ENCODE results near the gene RFTN1. TPM values are rescaled to one million over a fixed set of nuclear protein-coding genes. Genes with fewer than 3 reads are reported as not detected.

Gene RFTN1
- total and polyA plus RNA-seq, 9 of the 15 experiments (the other 6 are each of a cell fraction or from before 2014, with no cell fraction given): 0.08 to 0.51 (median 0.11) TPM; not detected in 6

GRCh38 chr3:16551342-16551976, 38.0 kb upstream of the RFTN1 start (continued):
- TF ChIP-seq ZNF407 (IDR thresholded peaks at IDR 0.05; ENCODE audit: low read depth): peak; percentile 62; the same call in 1 of the 2 replicates
- TF ChIP-seq RBM14 (IDR thresholded peaks at IDR 0.05; ENCODE audit: borderline replicate concordance, insufficient read depth, low read depth, low read length): no peak
- no peak for TF ChIP-seq ZNF23 (CRISPR knock-in tag; IDR thresholded peaks at IDR 0.05)
- TF ChIP-seq, protein P1, sequence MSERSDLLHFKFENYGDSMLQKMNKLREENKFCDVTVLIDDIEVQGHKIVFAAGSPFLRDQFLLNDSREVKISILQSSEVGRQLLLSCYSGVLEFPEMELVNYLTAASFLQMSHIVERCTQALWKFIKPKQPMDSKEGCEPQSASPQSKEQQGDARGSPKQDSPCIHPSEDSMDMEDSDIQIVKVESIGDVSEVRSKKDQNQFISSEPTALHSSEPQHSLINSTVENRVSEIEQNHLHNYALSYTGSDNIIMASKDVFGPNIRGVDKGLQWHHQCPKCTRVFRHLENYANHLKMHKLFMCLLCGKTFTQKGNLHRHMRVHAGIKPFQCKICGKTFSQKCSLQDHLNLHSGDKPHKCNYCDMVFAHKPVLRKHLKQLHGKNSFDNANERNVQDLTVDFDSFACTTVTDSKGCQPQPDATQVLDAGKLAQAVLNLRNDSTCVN (CRISPR knock-in tag; IDR thresholded peaks at IDR 0.05): 0 out of 2 replicates have a peak, but pooled peaks have one; percentile 57
- no peak for TF ChIP-seq IRF9 (tag; IDR thresholded peaks at IDR 0.05)
- no peak for TF ChIP-seq TBP (optimal IDR thresholded peaks at IDR 0.05; ENCODE audit: low read depth, low read length)
- TF ChIP-seq XRCC5 (IDR thresholded peaks at IDR 0.05; ENCODE audit: low read depth, low read length): no peak
- no peak for TF ChIP-seq CTCF (IDR thresholded peaks at IDR 0.05 in 2 of 3, conservative IDR thresholded peaks at IDR 0.05 in 1 of 3; ENCODE audit: insufficient read depth in 2 of 3, low read depth in 1 of 3, low read length in 3 of 3)
- no peak for TF ChIP-seq ZNF707 (CRISPR knock-in tag; conservative IDR thresholded peaks at IDR 0.05)
- TF ChIP-seq DDX20 (tag; IDR thresholded peaks at IDR 0.05; ENCODE audit: low read depth): no peak
- no peak for TF ChIP-seq DIDO1 (tag; IDR thresholded peaks at IDR 0.05; ENCODE audit: low read depth)
- no peak for TF ChIP-seq TCF3 (CRISPR knock-in tag; IDR thresholded peaks at IDR 0.05)
- no peak for TF ChIP-seq HSF4 (CRISPR knock-in tag; IDR thresholded peaks at IDR 0.05; ENCODE audit: borderline replicate concordance)
- no peak for TF ChIP-seq ZBTB1 (CRISPR knock-in tag; IDR thresholded peaks at IDR 0.05; ENCODE audit: borderline replicate concordance, low read depth)
- no peak for TF ChIP-seq POLR2G (IDR thresholded peaks at IDR 0.05; ENCODE audit: low read depth, low read length)
